ENCODE data around the gene NRCAM.

NRCAM gene

DNA sequence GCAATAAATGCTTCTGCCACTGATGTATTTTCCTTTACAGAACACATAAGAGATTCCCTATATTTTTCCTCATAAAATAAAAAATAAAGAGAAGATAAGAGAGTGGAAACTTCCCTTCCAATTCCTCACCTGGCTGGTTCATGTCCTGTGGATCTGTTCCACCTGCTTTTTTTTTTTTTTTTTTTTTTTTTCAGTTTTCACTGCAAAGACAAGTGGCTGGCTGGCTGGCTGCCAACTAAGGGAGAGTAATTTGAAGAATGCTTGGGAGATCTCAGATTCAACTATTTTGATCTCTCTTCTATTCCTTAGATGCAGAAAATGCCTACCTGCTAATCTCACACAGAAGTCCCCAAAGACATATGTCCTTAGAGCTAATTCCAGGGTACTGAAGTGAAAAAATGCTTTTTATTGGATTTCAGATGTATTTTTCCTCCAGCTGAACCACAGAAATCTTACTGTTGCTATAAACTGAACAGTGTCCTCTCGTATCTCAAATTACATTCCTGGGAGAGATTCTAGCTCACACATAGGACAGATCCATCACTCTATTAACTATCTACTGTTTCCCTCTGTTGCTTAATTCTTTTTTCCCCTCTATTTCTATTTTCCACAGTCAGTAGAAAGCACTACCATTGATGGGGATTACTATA lies 120.8 kb downstream of the NRCAM start:
- H3K27ac ChIP-seq = no peak overlapping the region
- TF ChIP-seq ZFX (IDR thresholded peaks at IDR 0.05) = no peak
- TF ChIP-seq, protein P1, sequence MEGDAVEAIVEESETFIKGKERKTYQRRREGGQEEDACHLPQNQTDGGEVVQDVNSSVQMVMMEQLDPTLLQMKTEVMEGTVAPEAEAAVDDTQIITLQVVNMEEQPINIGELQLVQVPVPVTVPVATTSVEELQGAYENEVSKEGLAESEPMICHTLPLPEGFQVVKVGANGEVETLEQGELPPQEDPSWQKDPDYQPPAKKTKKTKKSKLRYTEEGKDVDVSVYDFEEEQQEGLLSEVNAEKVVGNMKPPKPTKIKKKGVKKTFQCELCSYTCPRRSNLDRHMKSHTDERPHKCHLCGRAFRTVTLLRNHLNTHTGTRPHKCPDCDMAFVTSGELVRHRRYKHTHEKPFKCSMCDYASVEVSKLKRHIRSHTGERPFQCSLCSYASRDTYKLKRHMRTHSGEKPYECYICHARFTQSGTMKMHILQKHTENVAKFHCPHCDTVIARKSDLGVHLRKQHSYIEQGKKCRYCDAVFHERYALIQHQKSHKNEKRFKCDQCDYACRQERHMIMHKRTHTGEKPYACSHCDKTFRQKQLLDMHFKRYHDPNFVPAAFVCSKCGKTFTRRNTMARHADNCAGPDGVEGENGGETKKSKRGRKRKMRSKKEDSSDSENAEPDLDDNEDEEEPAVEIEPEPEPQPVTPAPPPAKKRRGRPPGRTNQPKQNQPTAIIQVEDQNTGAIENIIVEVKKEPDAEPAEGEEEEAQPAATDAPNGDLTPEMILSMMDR (conservative IDR thresholded peaks at IDR 0.05) = no peak

DNA sequence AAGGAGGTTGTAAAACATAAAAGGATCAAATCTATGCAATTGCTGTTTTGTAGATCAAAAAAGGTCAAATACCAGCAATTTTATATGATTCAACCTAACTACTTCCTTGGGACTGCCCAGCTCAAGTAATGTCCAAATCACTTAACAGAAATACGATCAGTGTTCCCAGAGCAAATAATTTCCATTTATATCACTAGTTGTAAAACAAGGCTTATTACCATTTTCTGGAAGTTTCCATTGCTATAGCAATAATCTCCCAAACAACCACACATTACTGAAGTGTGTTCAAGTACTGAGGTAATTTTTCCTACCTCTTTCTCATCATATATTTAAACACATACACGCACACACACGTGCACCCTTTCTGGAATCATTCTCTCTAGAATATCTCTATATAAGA lies 123.3 kb downstream of the NRCAM start:
- TF ChIP-seq, protein P1 (conservative IDR thresholded peaks at IDR 0.05) = no peak
- no peak for TF ChIP-seq ZFX (IDR thresholded peaks at IDR 0.05)
- H3K27ac ChIP-seq = no peak overlapping the region

DNA sequence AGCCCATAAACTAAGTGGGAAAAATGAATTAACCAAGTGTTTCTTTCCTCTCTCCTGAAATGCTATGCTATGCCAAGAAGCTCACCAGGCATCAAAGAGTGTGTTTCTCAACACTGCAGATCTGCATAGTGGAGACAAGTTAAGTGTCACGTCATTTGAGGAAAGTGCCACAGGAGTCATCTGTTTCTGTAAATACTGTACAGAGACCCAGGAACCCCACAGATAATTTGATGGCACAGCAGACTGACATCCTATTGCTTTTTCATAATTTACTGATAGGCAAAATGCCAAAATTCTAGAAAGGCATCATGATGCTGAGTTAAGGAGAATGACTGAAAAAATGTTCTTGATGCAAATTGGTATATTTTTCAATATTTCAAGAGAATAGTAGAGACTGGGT lies 124.3 kb downstream of the NRCAM start:
- no peak for TF ChIP-seq ZFX (IDR thresholded peaks at IDR 0.05)
- TF ChIP-seq, protein P1 (conservative IDR thresholded peaks at IDR 0.05) = no peak

DNA sequence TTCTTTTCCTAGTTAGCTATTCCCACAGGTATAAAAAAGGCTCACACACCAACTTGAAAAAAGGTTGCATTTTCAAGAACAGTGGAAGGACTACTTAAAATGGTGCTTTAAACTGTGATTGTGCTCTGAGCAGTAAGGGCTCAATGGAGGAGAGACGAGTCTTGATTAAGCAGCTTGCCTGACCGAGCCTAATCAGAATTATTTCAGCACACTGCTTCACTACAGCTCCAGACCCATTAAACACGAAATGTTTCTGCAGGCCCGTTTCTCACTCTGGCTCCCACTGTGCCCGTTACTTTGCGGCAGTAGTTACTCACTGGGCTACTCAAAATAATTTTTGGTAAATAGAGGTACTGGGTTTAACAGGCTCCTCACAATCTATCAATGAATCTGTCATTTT lies 126.0 kb downstream of the NRCAM start:
- H3K27ac ChIP-seq = no peak overlapping the region
- no peak for TF ChIP-seq ZFX (IDR thresholded peaks at IDR 0.05)
- TF ChIP-seq, protein P1 (conservative IDR thresholded peaks at IDR 0.05) = no peak

More for the DNA sequence above, 124.3 kb downstream of the NRCAM start:
- no peak overlapping the region for H3K27ac ChIP-seq

DNA sequence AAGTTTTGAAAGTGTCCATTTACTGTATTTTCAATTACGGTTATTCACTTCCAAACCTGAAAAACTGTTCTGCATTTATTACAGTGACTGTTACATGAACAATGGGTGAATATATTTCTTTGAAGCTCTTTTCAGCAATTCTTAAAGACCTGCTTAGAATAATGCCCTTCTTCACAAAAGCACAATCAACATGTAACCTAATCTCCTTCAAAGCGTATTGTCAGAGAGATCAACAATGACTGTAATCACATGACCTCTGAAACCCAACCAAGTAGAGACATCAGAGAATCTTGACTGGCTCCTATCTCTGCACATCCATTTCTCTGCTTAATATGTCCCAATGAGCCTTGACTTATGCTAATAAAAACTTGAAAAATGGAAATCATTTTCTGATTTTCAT lies 126.7 kb downstream of the NRCAM start:
- H3K27ac ChIP-seq = no peak overlapping the region
- TF ChIP-seq, protein P1 (conservative IDR thresholded peaks at IDR 0.05) = no peak
- TF ChIP-seq ZFX (IDR thresholded peaks at IDR 0.05) = no peak

DNA sequence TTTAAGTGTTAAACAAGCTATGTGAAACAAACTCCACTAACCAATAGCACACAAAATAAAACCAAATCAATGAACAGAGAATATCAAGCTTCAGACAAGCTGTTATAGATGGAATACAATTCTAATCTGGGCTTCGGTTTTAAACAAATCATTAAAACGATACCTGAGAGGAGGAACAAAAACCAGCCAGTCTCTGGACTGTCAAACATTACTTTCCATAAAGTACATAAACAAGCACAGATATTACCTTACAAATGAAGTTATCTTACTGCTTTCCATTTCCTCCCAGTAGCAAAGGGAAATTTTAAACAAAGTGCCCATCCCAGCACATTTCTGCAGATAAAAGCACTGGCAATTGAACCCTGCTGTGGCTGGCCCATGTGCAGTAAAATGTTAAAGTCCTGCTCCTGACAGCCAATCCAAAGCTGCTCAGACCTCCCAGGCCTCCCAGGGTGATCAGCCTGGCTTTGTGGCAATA lies 128.0 kb downstream of the NRCAM start:
- TF ChIP-seq, protein P1 (conservative IDR thresholded peaks at IDR 0.05) = no peak
- TF ChIP-seq ZFX (IDR thresholded peaks at IDR 0.05) = no peak
- no peak overlapping the region for H3K27ac ChIP-seq

DNA sequence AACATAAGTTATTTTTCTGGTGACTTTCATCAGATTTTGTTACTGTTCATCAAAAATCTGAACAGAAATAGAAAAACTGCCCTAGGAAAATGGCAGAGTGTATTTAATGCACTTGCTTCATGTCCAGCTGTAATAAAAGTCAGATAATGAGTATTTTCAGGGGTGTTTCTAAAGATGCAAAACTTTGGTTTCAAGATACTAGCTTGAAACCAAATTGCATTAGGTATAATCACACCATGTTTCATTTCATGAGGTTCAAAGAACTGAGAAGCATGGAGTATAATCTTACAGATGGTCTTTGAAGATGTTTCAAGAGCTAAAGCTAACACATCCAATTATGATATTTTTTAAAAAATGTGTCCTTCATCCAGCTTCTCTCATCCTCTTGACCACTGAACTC lies 128.9 kb downstream of the NRCAM start:
- TF ChIP-seq ZFX (IDR thresholded peaks at IDR 0.05) = no peak
- TF ChIP-seq, protein P1 (conservative IDR thresholded peaks at IDR 0.05) = no peak
- H3K27ac ChIP-seq = no peak overlapping the region

All from C4-2B (cell line).